Erythroblast (primary cell): ENCODE results near the gene TMEM25.

Experiments used
- GATA1 ChIP-seq: IDR thresholded peaks from 2 replicates; pipeline ENCODE4 v1.6.1; 2011; ENCODE audit warnings: low read depth, mild to moderate bottlenecking, control low read depth, low read length, moderate library complexity
- POLR2A ChIP-seq: IDR thresholded peaks from 2 replicates; pipeline ENCODE4 v1.6.1; 2011; ENCODE audit warnings: mild to moderate bottlenecking, low read length

DNA sequence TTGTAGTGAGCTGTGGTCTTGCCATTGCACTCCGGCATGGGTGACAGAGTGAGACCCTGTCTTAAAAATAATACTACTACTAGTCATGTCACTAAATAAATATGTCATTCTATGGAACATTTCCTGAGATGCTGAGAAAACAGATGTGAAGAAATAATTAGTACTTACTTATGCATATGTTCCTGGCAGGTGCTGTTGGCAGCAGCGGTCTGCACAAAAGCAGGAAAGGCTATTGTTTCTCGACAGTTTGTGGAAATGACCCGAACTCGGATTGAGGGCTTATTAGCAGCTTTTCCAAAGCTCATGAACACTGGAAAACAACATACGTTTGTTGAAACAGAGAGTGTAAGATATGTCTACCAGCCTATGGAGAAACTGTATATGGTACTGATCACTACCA, 50.1 kb downstream of the TMEM25 start:
- TF ChIP-seq POLR2A (no peak), GATA1 (no peak)
